DND-41 (cell line): ENCODE data around the gene CASS4.

ENCODE experiments used
- ATAC-seq: fragments of 200-7000 bp; cut with Tn5 transposase; 3 replicates; pipeline ENCODE4 v1.9.1; 2021; ENCODE audit warnings: low read depth; ENCODE audit not compliant: insufficient read depth
- DNase-seq: peaks from one replicate; pipeline ENCODE4 v3.0.0-alpha.2; 2020
- H2AFZ ChIP-seq: 2 replicates; pipeline ENCODE4 v1.6.0; 2012; ENCODE audit warnings: low read depth, low read length
- H3K27ac ChIP-seq: 2 replicates; pipeline ENCODE4 v1.5.1; 2012; ENCODE audit warnings: low read length, inconsistent platforms
- H3K27me3 ChIP-seq: fragments of 200-600 bp; sonication (generic); 2 replicates; pipeline ENCODE4 v1.6.0; 2012; ENCODE audit warnings: low read length, mild to moderate bottlenecking, inconsistent platforms; ENCODE audit not compliant: insufficient read depth, poor library complexity
- H3K36me3 ChIP-seq: 2 replicates; pipeline ENCODE4 v1.5.1; 2012; ENCODE audit warnings: low read length, inconsistent platforms; ENCODE audit not compliant: insufficient read depth
- H3K4me1 ChIP-seq: 2 replicates; pipeline ENCODE4 v1.5.1; 2012; ENCODE audit warnings: mild to moderate bottlenecking, low read length; ENCODE audit not compliant: insufficient read depth
- H3K4me2 ChIP-seq: 2 replicates; pipeline ENCODE4 v1.6.0; 2012; ENCODE audit warnings: mild to moderate bottlenecking, moderate library complexity, low read length, inconsistent platforms; ENCODE audit not compliant: insufficient read depth
- H3K4me3 ChIP-seq, 2 experiments: fragments of 200-600 bp in 1 of 2; shearing (Covaris generic) in 1 of 2; 2 replicates each; pipeline ENCODE4 v1.5.1; 2012 to 2016; ENCODE audit warnings: inconsistent platforms in 2 of 2, low read length in 2 of 2, mild to moderate bottlenecking in 2 of 2, low read depth in 1 of 2, moderate library complexity in 1 of 2
- H3K79me2 ChIP-seq: 2 replicates; pipeline ENCODE4 v1.6.0; 2012; ENCODE audit warnings: low read length, inconsistent platforms; ENCODE audit not compliant: insufficient read depth
- H3K9ac ChIP-seq: 2 replicates; pipeline ENCODE4 v1.6.0; 2012; ENCODE audit warnings: low read depth, mild to moderate bottlenecking, inconsistent platforms, low read length, moderate library complexity
- H3K9me3 ChIP-seq: 2 replicates; pipeline ENCODE4 v1.5.1; 2012; ENCODE audit warnings: low read length, moderate library complexity, mild to moderate bottlenecking, inconsistent platforms; ENCODE audit not compliant: insufficient read depth, severe bottlenecking
- H4K20me1 ChIP-seq: 2 replicates; pipeline ENCODE4 v1.6.0; 2012; ENCODE audit warnings: low read length; ENCODE audit not compliant: insufficient read depth
- EZH2 ChIP-seq: IDR thresholded peaks from 3 replicates; pipeline ENCODE4 v1.6.1; 2012; ENCODE audit warnings: borderline replicate concordance, low read depth, mild to moderate bottlenecking, moderate library complexity, low read length, inconsistent platforms; ENCODE audit not compliant: severe bottlenecking
- TF ChIP-seq, protein P1 (sequence below): IDR thresholded peaks from 2 replicates; pipeline ENCODE4 v1.5.1; 2012; ENCODE audit warnings: borderline replicate concordance, low read length, moderate library complexity, mild to moderate bottlenecking; ENCODE audit not compliant: poor library complexity, severe bottlenecking; ENCODE audit errors: extremely low read depth

Gene CASS4

DNA sequence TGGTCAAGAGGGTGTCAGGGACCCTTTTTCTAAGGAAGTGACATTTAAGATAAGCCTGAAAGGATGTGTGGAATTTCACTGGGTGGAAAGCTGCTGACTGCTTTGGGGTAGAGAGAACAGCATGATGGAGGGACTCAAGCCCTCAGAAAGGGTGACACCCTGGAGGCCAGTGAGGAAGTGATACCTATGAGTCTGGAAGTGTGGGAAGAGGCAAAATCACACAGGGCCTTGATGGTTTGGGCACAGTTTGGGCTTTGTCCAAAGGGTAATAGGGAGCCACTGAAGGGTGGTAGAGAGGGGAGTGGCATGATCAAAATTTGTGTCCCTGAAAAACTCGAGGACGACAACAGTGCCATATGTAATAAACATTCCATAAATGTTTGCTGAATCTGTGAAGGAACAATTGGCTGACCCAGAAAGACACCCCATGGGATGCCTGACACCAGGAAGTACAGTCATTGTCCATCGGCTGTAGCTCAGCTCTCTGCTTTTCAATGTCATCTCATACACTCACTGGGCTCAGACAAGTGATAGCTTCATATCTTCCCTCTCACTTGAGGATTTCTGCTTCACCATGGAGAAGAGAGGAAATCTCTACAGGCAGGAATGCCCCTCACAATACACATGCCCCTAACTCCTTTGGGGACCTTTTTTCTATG is 21.3 kb downstream of the CASS4 start:
- TF ChIP-seq, protein P1, sequence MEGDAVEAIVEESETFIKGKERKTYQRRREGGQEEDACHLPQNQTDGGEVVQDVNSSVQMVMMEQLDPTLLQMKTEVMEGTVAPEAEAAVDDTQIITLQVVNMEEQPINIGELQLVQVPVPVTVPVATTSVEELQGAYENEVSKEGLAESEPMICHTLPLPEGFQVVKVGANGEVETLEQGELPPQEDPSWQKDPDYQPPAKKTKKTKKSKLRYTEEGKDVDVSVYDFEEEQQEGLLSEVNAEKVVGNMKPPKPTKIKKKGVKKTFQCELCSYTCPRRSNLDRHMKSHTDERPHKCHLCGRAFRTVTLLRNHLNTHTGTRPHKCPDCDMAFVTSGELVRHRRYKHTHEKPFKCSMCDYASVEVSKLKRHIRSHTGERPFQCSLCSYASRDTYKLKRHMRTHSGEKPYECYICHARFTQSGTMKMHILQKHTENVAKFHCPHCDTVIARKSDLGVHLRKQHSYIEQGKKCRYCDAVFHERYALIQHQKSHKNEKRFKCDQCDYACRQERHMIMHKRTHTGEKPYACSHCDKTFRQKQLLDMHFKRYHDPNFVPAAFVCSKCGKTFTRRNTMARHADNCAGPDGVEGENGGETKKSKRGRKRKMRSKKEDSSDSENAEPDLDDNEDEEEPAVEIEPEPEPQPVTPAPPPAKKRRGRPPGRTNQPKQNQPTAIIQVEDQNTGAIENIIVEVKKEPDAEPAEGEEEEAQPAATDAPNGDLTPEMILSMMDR = no peak
- TF ChIP-seq EZH2 = no peak
- Histone ChIP-seq H3K4me1 (peaks cover 7% of the 10 kb centered on the region), H3K9ac (no peak overlapping the region), H3K4me2 (no peak overlapping the region), H3K79me2 (no peaks in the 10 kb centered on the region), H3K36me3 (no peaks in the 10 kb centered on the region), H3K27me3 (no peaks in the 10 kb centered on the region), H4K20me1 (no peaks in the 10 kb centered on the region), H2AFZ (no peak overlapping the region), H3K27ac (no peak overlapping the region), H3K4me3 (no peak overlapping the region), H3K9me3 (no peaks in the 10 kb centered on the region)
- ATAC-seq (no peak), DNase-seq (no peak)

DNA sequence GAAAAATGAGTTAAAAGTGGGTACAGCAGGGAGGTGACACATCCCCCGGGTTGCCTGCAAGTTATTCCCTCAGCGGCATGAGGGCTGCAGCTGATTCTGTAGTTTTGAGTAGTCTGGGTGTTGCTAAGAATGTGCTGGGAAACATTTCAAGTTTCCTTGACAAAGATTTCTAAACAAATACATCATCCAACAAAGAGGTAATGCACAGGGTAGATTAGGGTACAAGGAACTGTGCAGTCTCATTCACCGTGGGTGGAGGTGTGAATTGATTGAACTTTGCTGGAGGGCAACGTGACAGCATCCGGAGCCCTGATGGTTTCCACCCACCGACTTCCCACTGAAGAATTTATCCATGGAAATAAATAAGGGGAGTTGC is 21.8 kb downstream of the CASS4 start:
- Histone ChIP-seq H3K4me1 (peaks cover 7% of the 10 kb centered on the region), H2AFZ (no peak overlapping the region), H3K79me2 (no peaks in the 10 kb centered on the region), H4K20me1 (no peaks in the 10 kb centered on the region), H3K4me2 (no peak overlapping the region), H3K36me3 (no peaks in the 10 kb centered on the region), H3K9ac (no peak overlapping the region), H3K9me3 (no peaks in the 10 kb centered on the region), H3K4me3 (no peak overlapping the region), H3K27me3 (no peaks in the 10 kb centered on the region), H3K27ac (no peak overlapping the region)
- TF ChIP-seq, protein P1 = no peak
- no peak for TF ChIP-seq EZH2
- ATAC-seq (no peak), DNase-seq (no peak)

GRCh38 chr20:56437196-56437960 is 25.3 kb downstream of the CASS4 start:
- DNase-seq = no peak
- Histone ChIP-seq H3K4me2 (no peak overlapping the region), H3K36me3 (no peaks in the 10 kb centered on the region), H2AFZ (no peak overlapping the region), H3K27me3 (no peaks in the 10 kb centered on the region), H3K27ac (no peak overlapping the region), H3K4me1 (peaks cover 8% of the 10 kb centered on the region), H3K9me3 (no peaks in the 10 kb centered on the region), H4K20me1 (no peaks in the 10 kb centered on the region), H3K9ac (no peak overlapping the region), H3K79me2 (no peaks in the 10 kb centered on the region), H3K4me3 (no peak overlapping the region)
- TF ChIP-seq, protein P1 = no peak
- no peak for TF ChIP-seq EZH2
- ATAC-seq = no peak
